ENCODE data around the gene MALSU1. TPM values are rescaled to one million over a fixed set of nuclear protein-coding genes. Genes with fewer than 3 reads are reported as not detected.

MALSU1 gene
- total RNA-seq, 1 donor from 2014 or later, result 27.5 TPM

GRCh38 chr7:23336799-23337283 lies 37.7 kb downstream of the MALSU1 start:
- no peak for DNase-seq

GRCh38 chr7:23337374-23337773 lies 38.2 kb downstream of the MALSU1 start:
- DNase-seq, result no peak

GRCh38 chr7:23338439-23338838 lies 39.3 kb downstream of the MALSU1 start:
- DNase-seq, result no peak

GRCh38 chr7:23338863-23339262 lies 39.7 kb downstream of the MALSU1 start:
- no peak for DNase-seq

GRCh38 chr7:23341846-23342598 lies 42.9 kb downstream of the MALSU1 start:
- no peak for DNase-seq

- DNase-seq, result no peak
Measured at GRCh38 chr7:23343102-23343501, 44.0 kb downstream of the MALSU1 start.

- no peak for DNase-seq
Measured at GRCh38 chr7:23343806-23344475, 44.8 kb downstream of the MALSU1 start.

GRCh38 chr7:23345601-23346000 lies 46.5 kb downstream of the MALSU1 start:
- DNase-seq, result no peak

GRCh38 chr7:23346316-23346715 lies 47.2 kb downstream of the MALSU1 start:
- no peak for DNase-seq

- no peak for DNase-seq
Measured at GRCh38 chr7:23347033-23347681, 48.0 kb downstream of the MALSU1 start.

- no peak for DNase-seq
Measured at GRCh38 chr7:23347682-23348180, 48.6 kb downstream of the MALSU1 start.

- no peak for DNase-seq
Measured at GRCh38 chr7:23349484-23350157, 50.5 kb downstream of the MALSU1 start.

GRCh38 chr7:23350466-23350865 lies 51.3 kb downstream of the MALSU1 start:
- DNase-seq, result no peak

- no peak for DNase-seq
Measured at GRCh38 chr7:23353172-23353571, 54.0 kb downstream of the MALSU1 start.

- DNase-seq, result no peak
Measured at GRCh38 chr7:23356168-23356567, 57.0 kb downstream of the MALSU1 start.

GRCh38 chr7:23356726-23357125 lies 57.6 kb downstream of the MALSU1 start:
- DNase-seq, result no peak

GRCh38 chr7:23357190-23358093 lies 58.3 kb downstream of the MALSU1 start:
- no peak for DNase-seq

GRCh38 chr7:23358152-23358674 lies 59.1 kb downstream of the MALSU1 start:
- DNase-seq, result no peak
